ENCODE results near the gene NPAS3.

GRCh38 chr14:33504246-33505099 is 565.8 kb downstream of the NPAS3 start:
- TF ChIP-seq EZH2 (IDR thresholded peaks at IDR 0.05; ENCODE audit: borderline replicate concordance, low read depth, low read length, severe bottlenecking): no peak
- TF ChIP-seq CTCF (IDR thresholded peaks at IDR 0.05; ENCODE audit: borderline replicate concordance, extremely low read depth, low read length, poor library complexity, severe bottlenecking): no peak

All from DND-41 (cell line).